Parathyroid adenoma (tissue), 2 donors: ENCODE data around the gene RGS3.

Experiments used
- H2AFZ ChIP-seq: fragments of 300-600 bp; sonication (generic); one replicate; pipeline ENCODE4 v1.7.0; 2017; ENCODE audit warnings: antibody characterized with exemption, mild to moderate bottlenecking
- H3K27ac ChIP-seq: fragments of 300-600 bp; sonication (generic); one replicate; pipeline ENCODE4 v1.7.0; 2017
- H3K27me3 ChIP-seq: fragments of 300-600 bp; sonication (generic); one replicate; pipeline ENCODE4 v1.7.0; 2017; ENCODE audit warnings: low read length; ENCODE audit not compliant: control insufficient read depth, insufficient read depth
- H3K36me3 ChIP-seq: fragments of 300-600 bp; sonication (generic); one replicate; pipeline ENCODE4 v1.7.0; 2017; ENCODE audit warnings: low read length; ENCODE audit not compliant: control insufficient read depth, insufficient read depth
- H3K4me1 ChIP-seq: fragments of 300-600 bp; sonication (generic); one replicate; pipeline ENCODE4 v1.7.0; 2017; ENCODE audit warnings: control low read depth
- H3K4me2 ChIP-seq: fragments of 300-600 bp; sonication (generic); one replicate; pipeline ENCODE4 v1.7.0; 2017; ENCODE audit warnings: low read length
- H3K4me3 ChIP-seq: fragments of 300-600 bp; sonication (generic); one replicate; pipeline ENCODE4 v1.7.0; 2017; ENCODE audit warnings: low read depth, low read length
- H3K79me2 ChIP-seq: fragments of 300-600 bp; sonication (generic); one replicate; pipeline ENCODE4 v1.7.0; 2017; ENCODE audit warnings: control low read depth
- H3K9ac ChIP-seq: fragments of 300-600 bp; sonication (generic); one replicate; pipeline ENCODE4 v1.7.0; 2017; ENCODE audit warnings: mild to moderate bottlenecking
- H3K9me3 ChIP-seq: fragments of 300-600 bp; sonication (generic); one replicate; pipeline ENCODE4 v1.7.0; 2017; ENCODE audit warnings: low read length; ENCODE audit not compliant: control insufficient read depth
- TF ChIP-seq, protein P1 (sequence below): fragments of 300-600 bp; sonication (generic); IDR thresholded peaks from one replicate; pipeline ENCODE4 v1.7.0; 2017; ENCODE audit warnings: antibody characterized with exemption, mild to moderate bottlenecking
- donor health status: primary hyperparathyroidism.

The RGS3 gene

DNA sequence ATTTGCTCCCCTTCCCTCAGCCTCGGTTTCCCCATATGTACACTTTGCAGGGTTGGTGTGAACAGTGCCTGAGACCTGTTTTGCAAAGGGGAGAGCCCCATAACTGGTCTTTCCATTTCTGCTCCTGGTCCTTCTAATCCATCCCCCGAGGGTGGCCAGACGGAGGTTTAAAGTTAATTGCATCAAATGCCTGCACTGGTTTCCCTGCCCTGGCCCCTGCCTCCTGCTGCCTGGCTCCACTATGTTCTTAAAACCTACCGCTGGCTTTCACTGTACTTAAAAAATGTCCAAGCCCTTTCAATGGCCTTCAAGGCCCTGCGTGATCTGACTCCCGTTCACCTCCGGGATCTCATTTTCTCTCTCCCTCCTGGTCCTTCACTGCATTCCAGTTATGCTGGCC is 183.0 kb downstream of the RGS3 start:
- TF ChIP-seq, protein P1, sequence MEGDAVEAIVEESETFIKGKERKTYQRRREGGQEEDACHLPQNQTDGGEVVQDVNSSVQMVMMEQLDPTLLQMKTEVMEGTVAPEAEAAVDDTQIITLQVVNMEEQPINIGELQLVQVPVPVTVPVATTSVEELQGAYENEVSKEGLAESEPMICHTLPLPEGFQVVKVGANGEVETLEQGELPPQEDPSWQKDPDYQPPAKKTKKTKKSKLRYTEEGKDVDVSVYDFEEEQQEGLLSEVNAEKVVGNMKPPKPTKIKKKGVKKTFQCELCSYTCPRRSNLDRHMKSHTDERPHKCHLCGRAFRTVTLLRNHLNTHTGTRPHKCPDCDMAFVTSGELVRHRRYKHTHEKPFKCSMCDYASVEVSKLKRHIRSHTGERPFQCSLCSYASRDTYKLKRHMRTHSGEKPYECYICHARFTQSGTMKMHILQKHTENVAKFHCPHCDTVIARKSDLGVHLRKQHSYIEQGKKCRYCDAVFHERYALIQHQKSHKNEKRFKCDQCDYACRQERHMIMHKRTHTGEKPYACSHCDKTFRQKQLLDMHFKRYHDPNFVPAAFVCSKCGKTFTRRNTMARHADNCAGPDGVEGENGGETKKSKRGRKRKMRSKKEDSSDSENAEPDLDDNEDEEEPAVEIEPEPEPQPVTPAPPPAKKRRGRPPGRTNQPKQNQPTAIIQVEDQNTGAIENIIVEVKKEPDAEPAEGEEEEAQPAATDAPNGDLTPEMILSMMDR: no peak
- H3K27me3 ChIP-seq: no peaks in the 10 kb centered on the region
- H3K36me3 ChIP-seq: no peaks in the 10 kb centered on the region
- no peak overlapping the region for H2AFZ ChIP-seq
- H3K9me3 ChIP-seq: no peaks in the 10 kb centered on the region
- no peak overlapping the region for H3K9ac ChIP-seq
- H3K27ac ChIP-seq: no peak overlapping the region
- H3K4me1 ChIP-seq: peaks cover 4% of the 10 kb centered on the region
- no peak overlapping the region for H3K4me3 ChIP-seq
- no peak overlapping the region for H3K4me2 ChIP-seq
- H3K79me2 ChIP-seq: no peaks in the 10 kb centered on the region
